GM19372 (cell line): Measurements from ENCODE around the gene TUBB1.

Source experiments
- ATAC-seq: cut with Tn5 transposase; IDR thresholded peaks from one replicate; pipeline ENCODE4 v1.9.1; 2021; ENCODE audit warnings: mild to moderate bottlenecking, low read depth, moderate library complexity; ENCODE audit not compliant: unreplicated experiment

Gene TUBB1

GRCh38 chr20:59016795-59017492 is 2.3 kb upstream of the TUBB1 start:
- no peak for ATAC-seq

GRCh38 chr20:59017493-59018231 is 1.6 kb upstream of the TUBB1 start:
- ATAC-seq, result no peak

DNA sequence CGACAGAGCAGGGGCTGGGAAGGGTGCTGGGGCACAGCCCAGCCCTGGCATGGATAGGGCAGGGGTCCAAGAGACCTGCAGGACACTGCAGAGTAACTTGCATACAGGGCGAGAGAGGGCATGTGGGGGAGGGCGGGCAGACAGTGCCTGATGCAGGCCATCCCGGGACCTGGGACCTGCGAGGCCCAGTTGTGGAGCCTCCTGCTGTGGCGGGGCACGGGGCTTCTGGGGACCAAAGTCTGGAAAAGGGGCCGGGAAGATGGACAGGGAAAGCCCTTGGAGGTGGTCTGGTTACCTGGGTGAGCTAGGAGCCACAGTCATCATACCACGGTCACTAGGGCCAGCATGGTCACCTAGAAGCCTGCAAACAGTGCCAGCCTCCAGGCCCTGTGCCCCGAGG is 412 bp upstream of the TUBB1 start:
- ATAC-seq, result no peak

GRCh38 chr20:59020938-59021551 is 1.8 kb downstream of the TUBB1 start:
- ATAC-seq, result no peak

DNA sequence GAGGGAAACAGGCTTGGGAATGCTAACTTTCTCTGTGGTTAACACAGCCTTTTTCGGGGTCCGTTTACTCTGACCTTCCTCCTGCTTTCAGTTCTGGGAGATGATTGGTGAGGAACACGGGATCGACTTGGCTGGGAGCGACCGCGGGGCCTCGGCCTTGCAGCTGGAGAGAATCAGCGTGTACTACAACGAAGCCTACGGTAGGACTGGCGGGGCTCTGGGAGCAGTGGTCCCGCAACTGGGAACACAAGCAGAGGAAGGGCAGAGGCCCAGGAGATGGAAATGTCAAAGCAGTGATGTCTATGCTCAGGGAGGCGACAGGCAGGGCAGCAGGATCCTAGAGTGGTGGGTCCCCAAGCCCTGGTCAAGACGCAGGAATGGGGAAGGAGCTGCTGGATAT is 3.5 kb downstream of the TUBB1 start:
- ATAC-seq, result no peak

- ATAC-seq, result no peak
Measured at GRCh38 chr20:59023616-59024015, 4.4 kb downstream of the TUBB1 start.

DNA sequence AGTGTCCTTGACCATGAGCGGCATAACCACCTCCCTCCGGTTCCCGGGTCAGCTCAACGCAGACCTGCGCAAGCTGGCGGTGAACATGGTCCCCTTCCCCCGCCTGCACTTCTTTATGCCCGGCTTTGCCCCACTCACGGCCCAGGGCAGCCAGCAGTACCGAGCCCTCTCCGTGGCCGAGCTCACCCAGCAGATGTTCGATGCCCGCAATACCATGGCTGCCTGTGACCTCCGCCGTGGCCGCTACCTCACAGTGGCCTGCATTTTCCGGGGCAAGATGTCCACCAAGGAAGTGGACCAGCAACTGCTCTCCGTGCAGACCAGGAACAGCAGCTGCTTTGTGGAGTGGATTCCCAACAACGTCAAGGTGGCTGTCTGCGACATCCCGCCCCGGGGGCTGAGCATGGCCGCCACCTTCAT is 4.9 kb downstream of the TUBB1 start:
- no peak for ATAC-seq

- ATAC-seq, result no peak
Measured at GRCh38 chr20:59025086-59025485, 5.9 kb downstream of the TUBB1 start.

GRCh38 chr20:59025511-59025910 is 6.3 kb downstream of the TUBB1 start:
- no peak for ATAC-seq

DNA sequence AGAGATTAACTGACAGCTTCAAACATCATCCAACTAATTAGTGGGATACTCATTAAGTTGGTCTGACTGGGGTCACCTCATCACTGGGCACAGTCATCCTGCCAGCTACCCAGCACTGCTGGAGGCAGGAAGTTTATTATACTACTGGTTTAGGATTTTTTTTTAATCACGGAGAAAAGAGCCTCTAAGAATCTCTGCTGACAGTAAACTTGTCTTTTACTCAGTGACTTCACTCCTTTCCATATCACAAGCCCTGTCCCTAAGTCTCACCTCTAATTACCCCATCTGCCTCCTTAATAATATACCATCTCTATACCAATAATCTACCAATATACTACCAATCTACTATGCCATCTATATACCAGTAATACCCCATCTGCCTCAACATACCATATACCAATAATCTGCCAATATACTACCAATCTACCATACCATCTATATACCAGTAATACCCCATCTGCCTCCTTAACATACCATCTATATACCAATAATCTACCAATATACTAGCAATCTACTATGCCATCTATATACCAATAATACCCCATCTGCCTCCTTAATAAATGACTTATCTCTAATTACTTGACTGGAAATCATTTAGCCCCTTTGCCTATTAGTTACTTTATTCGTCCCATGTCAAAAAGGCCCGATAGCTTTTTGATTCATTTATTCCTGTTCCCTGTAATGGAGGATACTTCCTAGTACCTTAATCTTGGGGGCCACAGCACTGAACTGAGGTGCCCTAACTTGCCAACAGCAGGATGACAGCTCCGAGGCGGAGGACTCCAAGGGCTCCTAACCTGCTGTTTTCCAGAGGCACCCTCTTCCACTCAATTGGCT is 7.9 kb downstream of the TUBB1 start:
- no peak for ATAC-seq

GRCh38 chr20:59027741-59028320 is 8.6 kb downstream of the TUBB1 start:
- ATAC-seq, result no peak

DNA sequence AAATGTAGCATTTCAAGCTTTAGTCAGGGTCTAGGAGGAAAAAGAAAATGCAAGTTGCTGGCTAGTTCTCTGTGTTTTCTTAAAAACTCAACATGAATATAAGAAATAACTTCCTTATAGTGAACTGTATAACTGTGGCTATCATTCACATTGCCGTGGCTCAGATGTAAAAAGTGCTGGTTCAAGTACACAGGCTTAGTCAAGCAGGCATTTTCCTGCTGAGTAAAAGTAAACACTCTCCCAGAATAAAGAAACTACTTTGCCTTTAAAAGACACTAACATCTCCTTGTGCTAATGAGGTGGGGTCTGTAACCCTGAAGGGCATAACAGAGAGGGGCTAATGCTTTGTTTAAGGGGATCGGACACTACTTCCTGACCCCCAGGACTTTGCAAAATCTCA is 9.6 kb downstream of the TUBB1 start:
- no peak for ATAC-seq

DNA sequence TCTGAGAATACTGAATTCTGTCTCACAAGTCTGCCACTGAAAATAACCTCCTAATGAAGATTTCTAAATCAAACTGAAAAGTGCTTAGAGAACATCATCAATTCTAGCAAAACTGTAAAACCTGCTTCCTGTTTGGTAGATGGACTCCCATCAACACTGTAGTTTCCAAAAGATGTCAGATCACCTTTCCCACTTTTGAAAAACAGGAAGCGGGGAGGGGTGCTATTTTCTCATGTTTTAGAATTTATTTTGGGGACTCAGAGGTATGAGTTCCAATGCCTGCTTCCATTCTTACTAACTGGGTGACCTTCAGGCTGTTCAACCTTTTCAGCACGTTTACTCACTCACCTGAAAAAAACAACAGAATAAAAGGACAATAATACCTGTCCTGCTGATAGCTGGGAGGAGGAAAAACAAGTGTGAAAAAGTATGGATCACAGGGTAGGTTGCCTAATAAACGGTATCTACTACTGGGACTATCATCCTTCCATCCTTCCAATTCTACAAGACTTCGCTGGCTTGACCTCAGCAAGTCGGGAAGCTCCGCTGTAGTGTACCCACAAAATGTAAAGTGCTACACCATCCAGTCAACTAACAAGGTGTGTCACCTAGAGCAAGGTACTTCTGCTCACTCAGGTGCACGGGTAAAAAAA is 11.8 kb downstream of the TUBB1 start:
- ATAC-seq, result no peak

GRCh38 chr20:59031564-59032022 is 12.4 kb downstream of the TUBB1 start:
- no peak for ATAC-seq

DNA sequence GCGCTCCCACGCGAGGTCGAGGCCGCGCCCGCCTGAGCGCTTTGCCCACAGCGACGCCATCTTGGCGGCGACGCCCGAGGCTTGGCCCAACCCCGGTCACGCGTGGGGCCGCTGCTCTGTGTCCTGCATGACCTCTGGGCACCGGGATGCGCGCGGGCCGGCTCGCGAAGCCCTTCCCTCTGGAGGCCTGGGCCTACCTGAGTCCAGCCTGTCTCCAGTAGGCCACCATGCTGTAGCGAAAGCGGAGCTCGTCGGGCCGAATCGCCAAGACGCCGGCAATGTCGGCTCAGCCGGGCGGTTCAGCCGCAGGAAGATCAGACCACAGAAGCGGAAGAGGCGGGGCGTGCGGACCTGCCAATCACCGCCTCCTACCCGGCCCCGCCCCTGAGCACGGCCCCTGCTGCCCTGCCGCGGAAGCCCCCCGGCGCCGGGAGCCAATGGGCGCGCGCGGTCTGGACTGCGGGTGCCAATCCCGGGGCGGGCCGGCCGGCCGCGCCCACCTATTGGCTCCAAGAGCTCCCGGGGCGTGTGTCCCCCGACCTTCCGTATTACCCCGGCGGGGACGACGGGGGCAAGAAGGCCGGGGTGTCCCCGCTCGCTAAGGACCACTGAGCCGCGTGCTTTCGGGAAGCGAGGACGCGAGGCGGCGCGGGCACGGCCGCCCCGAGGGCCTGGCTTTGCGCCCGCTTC is 12.9 kb downstream of the TUBB1 start, which contains the start of gene ATP5F1E:
TSS of gene ATP5F1E (minus strand) at position 313 of the 690 bp plus-strand sequence. CDS start at position 229, 84 bp downstream.
- peak; percentile 91 for ATAC-seq

- no peak for ATAC-seq
Measured at GRCh38 chr20:59032713-59033059, 13.5 kb downstream of the TUBB1 start.

DNA sequence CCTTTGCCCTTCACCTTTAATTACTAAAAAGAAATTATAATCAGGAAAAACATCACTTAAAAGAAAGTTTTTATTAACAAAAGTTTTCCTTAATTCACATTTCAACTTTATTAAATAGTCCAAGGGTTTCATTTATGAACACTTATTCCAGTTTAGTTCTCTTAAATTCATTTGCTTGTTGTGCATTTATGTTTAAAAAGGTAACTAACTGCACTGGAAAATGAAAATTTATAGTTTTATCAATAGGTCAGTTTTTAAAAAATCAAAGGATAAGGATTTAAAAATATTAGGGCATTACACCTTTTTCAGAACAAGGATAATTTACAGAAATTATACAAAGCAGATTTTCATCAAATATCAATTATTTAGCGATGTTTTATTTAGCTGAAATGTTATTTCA is 13.9 kb downstream of the TUBB1 start:
- no peak for ATAC-seq

- ATAC-seq, result no peak
Measured at GRCh38 chr20:59033616-59034165, 14.5 kb downstream of the TUBB1 start.

GRCh38 chr20:59035381-59035780 is 16.2 kb downstream of the TUBB1 start:
- ATAC-seq, result no peak
